Gastroesophageal sphincter (tissue), 4 donors: Measurements from ENCODE around the gene TATDN3. TPM values are rescaled to one million over a fixed set of nuclear protein-coding genes. Genes with fewer than 3 reads are reported as not detected.
A peak's percentile ranks its signal among the peaks of the same experiment; 100 is the strongest.

Experiments
- ATAC-seq: fragments of 150-250 bp; one replicate; pipeline ENCODE4 v1.9.1; 2016; ENCODE audit warnings: mild to moderate bottlenecking, moderate library complexity
- H3K27ac ChIP-seq, 4 donors: fragments of 200-600 bp; sonication (generic) in 3 of 4; 1 replicate in 3 of 4; 2 replicates in 1 of 4; pipeline ENCODE4 v1.5.1; 2016 to 2019
- H3K27me3 ChIP-seq: fragments of 200-600 bp; sonication (generic); one replicate; pipeline ENCODE4 v1.5.1; 2019
- H3K36me3 ChIP-seq, 2 donors: fragments of 200-600 bp; sonication (generic); one replicate each; pipeline ENCODE4 v1.5.1; 2019; ENCODE audit warnings: control low read depth in 1 of 2
- H3K4me1 ChIP-seq, 3 donors: fragments of 200-600 bp; sonication (generic); 1 replicate in 2 of 3; 2 replicates in 1 of 3; pipeline ENCODE4 v1.5.1; 2016 to 2019; ENCODE audit warnings: control low read depth in 2 of 3
- H3K4me3 ChIP-seq, 2 donors: fragments of 200-600 bp; sonication (generic); one replicate each; pipeline ENCODE4 v1.5.1; 2019; ENCODE audit warnings: mild to moderate bottlenecking in 1 of 2, moderate library complexity in 1 of 2
- H3K9me3 ChIP-seq, 3 donors: fragments of 200-600 bp; sonication (generic); one replicate each; pipeline ENCODE4 v1.5.1; 2017 to 2019; ENCODE audit warnings: control low read depth in 2 of 3
- EP300 ChIP-seq: sonication (generic); formaldehyde crosslinking; IDR thresholded peaks from one replicate; pipeline ENCODE4 v1.6.1; 2017; ENCODE audit warnings: antibody characterized with exemption, mild to moderate bottlenecking
- POLR2A ChIP-seq, 2 donors: fragments of 450-650 bp; IDR thresholded peaks; one replicate each; pipeline ENCODE4 v1.6.1; 2017; ENCODE audit warnings: antibody characterized with exemption in 2 of 2, mild to moderate bottlenecking in 2 of 2, moderate library complexity in 1 of 2
- POLR2AphosphoS5 ChIP-seq: sonication (generic); formaldehyde crosslinking; IDR thresholded peaks from one replicate; pipeline ENCODE4 v1.6.1; 2017; ENCODE audit warnings: antibody characterized with exemption
- WGBS, 2 donors: methylation state at CpG; one replicate each; pipeline ENCODE4 v1.1.5; 2018; ENCODE audit warnings: low coverage in 1 of 2; 5-methylcytosine and 5-hydroxymethylcytosine counted together
- total RNA-seq, 4 donors: library from RNA; depleted of rRNA; stranded (reverse); fragments of >200 nt; gene quantifications; one replicate each; pipeline ENCODE4 v1.1.0, GENCODE V29; 2016
- TF ChIP-seq, protein P1 (sequence below), 4 experiments: fragments of 200-600 bp in 2 of 4; fragments of 450-650 bp in 2 of 4; sonication (generic) in 1 of 4; IDR thresholded peaks; one replicate each; pipeline ENCODE4 v1.5.1; 2017 to 2019; ENCODE audit warnings: antibody characterized with exemption in 4 of 4, mild to moderate bottlenecking in 2 of 4, moderate library complexity in 2 of 4

The TATDN3 gene
- 10 to 100 TPM in 2 of 4 donors, 1 to 10 TPM in 2; 7.9 to 23.0 (median 9.9) TPM for total RNA-seq

DNA sequence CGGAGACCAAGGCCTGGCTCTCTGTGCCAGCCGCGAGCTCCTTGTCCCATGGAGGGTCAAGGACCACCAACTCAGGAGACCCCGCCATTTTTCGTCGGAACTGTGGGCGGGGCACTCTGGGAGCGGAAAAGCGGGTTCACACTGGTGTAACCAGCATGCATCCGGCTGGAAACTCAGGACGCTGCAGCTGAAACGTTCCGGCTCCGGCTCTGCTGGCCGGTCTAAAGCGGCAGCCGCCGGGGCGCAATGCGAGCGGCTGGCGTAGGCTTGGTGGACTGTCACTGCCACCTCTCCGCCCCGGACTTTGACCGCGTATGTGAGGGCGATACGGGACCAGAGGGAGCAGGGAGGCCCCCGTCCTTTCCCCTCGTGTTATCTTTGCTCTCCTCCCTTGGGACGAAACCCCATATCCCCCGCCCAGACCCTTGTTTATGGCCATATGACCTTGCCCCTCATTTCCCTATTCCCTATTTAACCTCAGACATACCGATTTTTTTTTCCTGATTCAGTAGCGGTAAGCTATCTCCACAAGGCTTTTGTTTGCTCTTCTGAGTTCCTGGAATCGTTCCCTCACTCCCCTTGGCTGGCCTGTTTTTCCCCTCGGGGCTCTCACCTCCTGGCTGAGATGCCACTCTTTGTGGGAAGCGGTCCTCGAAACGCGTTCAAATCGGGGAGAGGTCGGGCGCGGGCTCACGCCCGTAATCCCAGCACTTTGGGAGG is at the start of gene TATDN3, which contains the start of gene NSL1:
TATDN3 (plus strand) TSS at position 219 of the 720 bp plus-strand sequence; CDS start at position 247, 28 bp downstream.
NSL1 (minus strand) TSS at position 102 of the 720 bp plus-strand sequence; CDS start at position 88, 14 bp downstream.
- peaks cover 0 to 23% of the 10 kb centered on the region in 2 donors for H3K36me3 ChIP-seq
- no peaks in the 10 kb centered on the region for H3K27me3 ChIP-seq
- H3K4me3 ChIP-seq, result peak within 1 kb of the TSS; percentile 73 to 91
- WGBS, 2 donors, result 0% methylated on average over 2 to 8 of the region's 46 CpGs
- H3K4me1 ChIP-seq, result peaks cover 0 to 42% (median 10%) of the 10 kb centered on the region in 3 donors
- TF ChIP-seq POLR2AphosphoS5 (peak; percentile 92), POLR2A (IDR thresholded peaks at IDR 0.05) (peak; percentile 70 to 78), EP300 (no peak)
- TF ChIP-seq, protein P1, sequence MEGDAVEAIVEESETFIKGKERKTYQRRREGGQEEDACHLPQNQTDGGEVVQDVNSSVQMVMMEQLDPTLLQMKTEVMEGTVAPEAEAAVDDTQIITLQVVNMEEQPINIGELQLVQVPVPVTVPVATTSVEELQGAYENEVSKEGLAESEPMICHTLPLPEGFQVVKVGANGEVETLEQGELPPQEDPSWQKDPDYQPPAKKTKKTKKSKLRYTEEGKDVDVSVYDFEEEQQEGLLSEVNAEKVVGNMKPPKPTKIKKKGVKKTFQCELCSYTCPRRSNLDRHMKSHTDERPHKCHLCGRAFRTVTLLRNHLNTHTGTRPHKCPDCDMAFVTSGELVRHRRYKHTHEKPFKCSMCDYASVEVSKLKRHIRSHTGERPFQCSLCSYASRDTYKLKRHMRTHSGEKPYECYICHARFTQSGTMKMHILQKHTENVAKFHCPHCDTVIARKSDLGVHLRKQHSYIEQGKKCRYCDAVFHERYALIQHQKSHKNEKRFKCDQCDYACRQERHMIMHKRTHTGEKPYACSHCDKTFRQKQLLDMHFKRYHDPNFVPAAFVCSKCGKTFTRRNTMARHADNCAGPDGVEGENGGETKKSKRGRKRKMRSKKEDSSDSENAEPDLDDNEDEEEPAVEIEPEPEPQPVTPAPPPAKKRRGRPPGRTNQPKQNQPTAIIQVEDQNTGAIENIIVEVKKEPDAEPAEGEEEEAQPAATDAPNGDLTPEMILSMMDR (IDR thresholded peaks at IDR 0.05), result peak in 1 of 4 experiments; percentile 12
- peak; percentile 94 for ATAC-seq
- no peaks in the 10 kb centered on the region for H3K9me3 ChIP-seq
- peak within 1 kb of the TSS; percentile 89 to 95 (median 94) for H3K27ac ChIP-seq

- ATAC-seq, result no peak
- H3K27ac ChIP-seq, result no peak overlapping the region
- WGBS, 2 donors, result 76 to 85% methylated on average over 2 to 4 of the region's 4 CpGs
- H3K27me3 ChIP-seq, result no peaks in the 10 kb centered on the region
- H3K4me1 ChIP-seq, result no peaks in the 10 kb centered on the region
- no peaks in the 10 kb centered on the region for H3K36me3 ChIP-seq
- TF ChIP-seq POLR2AphosphoS5 (no peak), EP300 (no peak), POLR2A (IDR thresholded peaks at IDR 0.05) (no peak)
- TF ChIP-seq, protein P1 (IDR thresholded peaks at IDR 0.05), result no peak
- H3K4me3 ChIP-seq, result no peak overlapping the region
- no peaks in the 10 kb centered on the region for H3K9me3 ChIP-seq
These were observed 47.7 kb upstream of the TATDN3 start for GRCh38 chr1:212743901-212744475.

- H3K27ac ChIP-seq, result no peak overlapping the region
- H3K9me3 ChIP-seq, result no peaks in the 10 kb centered on the region
- ATAC-seq, result no peak
These were observed 46.4 kb upstream of the TATDN3 start for GRCh38 chr1:212745303-212745702.

GRCh38 chr1:212746546-212746945 is 45.1 kb upstream of the TATDN3 start:
- Histone ChIP-seq H3K4me3 (no peak overlapping the region), H3K27me3 (no peaks in the 10 kb centered on the region), H3K36me3 (no peaks in the 10 kb centered on the region), H3K4me1 (peaks cover 0 to 12% (median 0%) of the 10 kb centered on the region in 3 donors), H3K27ac (no peak overlapping the region), H3K9me3 (no peaks in the 10 kb centered on the region)
- TF ChIP-seq, protein P1 (IDR thresholded peaks at IDR 0.05), result no peak
- no peak for ATAC-seq
- 85 to 100% methylated on average over 1 to 3 of the region's 3 CpGs for whole genome bisulfite sequencing, 2 donors

More at GRCh38 chr1:212745303-212745702, 46.4 kb upstream of the TATDN3 start:
- Histone ChIP-seq H3K36me3 (no peaks in the 10 kb centered on the region), H3K4me3 (no peak overlapping the region), H3K27me3 (no peaks in the 10 kb centered on the region), H3K4me1 (peaks cover 0 to 10% (median 0%) of the 10 kb centered on the region in 3 donors)
- TF ChIP-seq POLR2AphosphoS5 (no peak), POLR2A (IDR thresholded peaks at IDR 0.05) (no peak), EP300 (no peak)
- TF ChIP-seq, protein P1 (IDR thresholded peaks at IDR 0.05), result no peak
